HG03175 (cell line): Measurements from ENCODE around the gene CAMK2B.

ENCODE experiments used
- ATAC-seq: cut with Tn5 transposase; IDR thresholded peaks from one replicate; pipeline ENCODE4 v1.9.1; 2021; ENCODE audit warnings: mild to moderate bottlenecking, moderate library complexity; ENCODE audit not compliant: unreplicated experiment

Gene CAMK2B

GRCh38 chr7:44275957-44276570 lies 49.3 kb downstream of the CAMK2B start:
- no peak for ATAC-seq

DNA sequence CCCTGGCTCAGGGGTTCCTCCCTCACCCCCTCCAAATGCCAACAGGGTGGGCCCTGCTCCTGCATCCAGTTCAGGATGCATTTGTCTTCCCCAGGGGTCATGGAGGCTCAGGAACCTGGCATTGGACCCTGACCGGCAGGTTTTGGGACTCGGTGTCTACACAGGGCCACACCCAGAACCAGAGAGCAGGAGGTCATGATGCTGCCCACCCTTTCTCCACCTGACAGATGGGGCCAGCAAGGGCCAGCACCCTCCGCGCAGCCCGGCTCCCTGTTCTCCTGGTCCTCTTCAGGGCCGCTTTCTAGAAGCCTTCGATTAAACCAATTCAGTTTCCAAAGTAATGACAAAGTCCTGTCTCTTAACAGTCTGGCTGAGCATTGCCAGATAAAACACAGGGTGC lies 50.2 kb downstream of the CAMK2B start:
- ATAC-seq = no peak

DNA sequence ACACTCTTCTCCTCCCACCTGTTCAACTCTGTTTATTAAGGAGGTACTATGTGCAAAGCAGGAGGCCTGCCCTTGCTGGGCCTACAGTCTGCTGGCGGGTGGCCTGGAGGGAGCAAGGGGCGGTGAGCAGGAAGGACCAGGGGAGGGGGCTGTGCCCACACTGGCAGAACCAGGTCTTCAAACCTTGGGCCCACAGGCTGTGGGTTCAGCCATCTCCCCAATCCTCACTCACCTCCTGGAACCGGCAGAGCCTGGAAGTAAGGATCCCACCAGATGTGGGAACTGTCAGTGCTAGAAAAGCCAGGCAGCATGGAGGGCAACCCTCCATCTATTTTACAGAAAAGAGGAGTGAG lies 50.8 kb downstream of the CAMK2B start:
- ATAC-seq = no peak

DNA sequence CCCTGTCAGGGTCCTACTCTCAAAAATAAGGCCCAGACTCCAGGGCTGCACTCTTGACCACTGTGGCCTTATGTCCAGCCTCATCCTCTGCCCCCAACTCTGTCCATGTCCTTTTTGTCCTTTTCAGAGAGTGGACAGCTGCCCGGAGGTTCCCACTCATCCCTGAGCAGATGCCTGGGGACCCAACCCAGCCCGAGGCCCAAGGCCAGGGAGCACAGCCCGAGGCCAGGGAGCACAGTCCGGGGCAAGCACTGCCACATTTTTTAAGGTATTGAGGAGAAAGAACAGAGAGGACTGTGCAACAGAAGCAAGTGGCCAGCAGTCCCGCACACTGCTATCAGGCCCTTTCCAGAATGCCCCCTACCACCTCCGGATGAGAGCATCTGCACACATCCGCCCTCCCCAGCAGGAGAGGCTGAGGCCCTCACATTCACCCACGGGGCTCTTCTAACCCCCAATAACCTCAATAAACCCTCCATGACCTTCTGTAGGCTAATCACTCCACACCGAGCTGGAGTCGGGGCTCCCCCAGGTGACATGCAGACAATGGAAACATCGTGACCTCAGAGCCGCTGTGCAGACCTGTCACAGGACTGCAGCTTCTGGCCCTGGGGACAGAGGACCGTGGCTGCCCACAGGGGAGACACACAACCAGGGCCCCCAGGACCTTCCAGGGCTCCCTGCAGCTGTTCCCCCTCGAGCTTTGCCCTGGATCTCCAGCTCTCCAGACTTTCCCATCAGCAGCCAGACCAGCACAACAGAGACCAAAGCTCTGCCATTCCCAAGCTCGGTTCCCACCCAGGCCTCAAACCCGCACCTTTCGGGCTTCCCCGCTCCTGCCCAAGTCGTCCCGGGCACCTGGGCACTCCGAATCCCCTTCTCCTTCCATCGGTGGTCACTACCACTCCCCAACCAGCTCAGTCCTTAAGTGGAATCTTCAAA lies 51.4 kb downstream of the CAMK2B start:
- no peak for ATAC-seq

DNA sequence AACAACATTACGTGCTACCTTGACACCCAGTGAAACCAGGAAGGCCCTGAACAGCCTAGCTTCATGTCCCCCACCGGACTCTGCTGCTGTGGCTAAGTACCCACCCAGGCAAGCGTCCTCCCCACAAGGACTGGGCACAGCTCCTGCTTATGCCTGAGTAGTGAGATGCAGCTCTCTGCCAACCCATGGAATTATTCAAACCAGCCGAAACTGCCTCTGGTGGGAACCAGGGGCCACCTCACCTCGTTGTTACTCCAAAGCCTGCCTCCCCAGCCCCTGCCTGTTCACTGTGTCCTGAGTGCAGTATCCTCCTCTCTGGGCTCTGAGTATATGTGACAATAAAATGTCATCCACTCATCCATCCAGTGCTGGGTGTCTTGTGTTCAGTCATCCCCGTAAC lies 52.4 kb downstream of the CAMK2B start:
- ATAC-seq = no peak

GRCh38 chr7:44272456-44272855 lies 52.9 kb downstream of the CAMK2B start:
- no peak for ATAC-seq

GRCh38 chr7:44269943-44270493 lies 55.4 kb downstream of the CAMK2B start:
- ATAC-seq = no peak

GRCh38 chr7:44269417-44269816 lies 56.0 kb downstream of the CAMK2B start:
- ATAC-seq = no peak

- ATAC-seq = no peak
These were observed 56.7 kb downstream of the CAMK2B start for GRCh38 chr7:44268671-44269070.

- ATAC-seq = no peak
These were observed 57.5 kb downstream of the CAMK2B start for GRCh38 chr7:44267719-44268421.

GRCh38 chr7:44267178-44267577 lies 58.2 kb downstream of the CAMK2B start:
- no peak for ATAC-seq

DNA sequence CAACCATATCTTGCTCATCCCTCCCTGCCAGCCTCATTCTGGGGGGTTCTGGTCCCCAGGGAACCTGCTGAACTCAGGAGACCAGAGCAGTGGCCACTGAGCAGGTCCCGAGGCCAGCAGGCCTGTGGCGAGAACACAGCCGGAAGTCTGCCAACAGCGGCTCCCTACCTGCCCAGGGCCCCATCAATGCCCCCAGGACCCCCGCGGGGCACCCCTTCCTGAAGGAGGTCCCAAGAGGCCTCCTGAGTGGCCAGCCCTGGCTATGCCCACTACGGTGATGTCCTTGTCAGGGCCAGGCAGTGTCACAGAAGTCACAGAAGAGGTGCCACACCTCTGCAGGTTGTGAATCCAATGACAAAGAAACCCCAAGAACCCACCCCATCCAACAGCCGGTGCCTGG lies 58.9 kb downstream of the CAMK2B start:
- no peak for ATAC-seq

DNA sequence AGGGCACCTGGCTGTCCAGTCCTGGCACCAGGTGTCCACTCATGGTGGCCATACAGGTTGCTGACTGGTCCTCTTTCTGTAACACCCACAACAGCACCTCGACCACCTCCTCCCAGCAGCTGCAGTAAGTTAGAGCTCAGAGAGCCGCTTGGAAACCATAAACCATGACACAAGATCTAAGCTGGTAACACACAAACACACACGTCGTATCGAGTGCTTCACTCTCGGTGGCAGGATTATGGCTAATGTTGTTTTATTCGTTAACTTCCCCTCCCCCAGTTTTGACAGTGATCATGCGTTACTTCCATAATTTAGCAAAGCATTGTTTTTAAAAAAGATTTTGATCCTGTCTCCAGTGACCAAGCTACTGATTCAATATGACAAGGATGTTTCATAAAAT lies 59.7 kb downstream of the CAMK2B start:
- no peak for ATAC-seq

GRCh38 chr7:44264221-44264931 lies 61.0 kb downstream of the CAMK2B start:
- no peak for ATAC-seq

- no peak for ATAC-seq
These were observed 61.9 kb downstream of the CAMK2B start for GRCh38 chr7:44263326-44264082.

- no peak for ATAC-seq
These were observed 63.4 kb downstream of the CAMK2B start for GRCh38 chr7:44262031-44262430.

GRCh38 chr7:44261240-44261639 lies 64.2 kb downstream of the CAMK2B start:
- ATAC-seq = no peak

GRCh38 chr7:44259547-44260457 lies 65.6 kb downstream of the CAMK2B start:
- ATAC-seq = no peak
